Hematopoietic multipotent progenitor cell treated with erythropoietin and hydrocortisone succinate and interleukin-3 and kit ligand, for 8 days (in vitro differentiated cells): Measurements from ENCODE around the gene CMYA5.

Experiments used
- DNase-seq: peaks from one replicate; pipeline ENCODE4 v3.0.0-alpha.2; 2015

Gene CMYA5

DNA sequence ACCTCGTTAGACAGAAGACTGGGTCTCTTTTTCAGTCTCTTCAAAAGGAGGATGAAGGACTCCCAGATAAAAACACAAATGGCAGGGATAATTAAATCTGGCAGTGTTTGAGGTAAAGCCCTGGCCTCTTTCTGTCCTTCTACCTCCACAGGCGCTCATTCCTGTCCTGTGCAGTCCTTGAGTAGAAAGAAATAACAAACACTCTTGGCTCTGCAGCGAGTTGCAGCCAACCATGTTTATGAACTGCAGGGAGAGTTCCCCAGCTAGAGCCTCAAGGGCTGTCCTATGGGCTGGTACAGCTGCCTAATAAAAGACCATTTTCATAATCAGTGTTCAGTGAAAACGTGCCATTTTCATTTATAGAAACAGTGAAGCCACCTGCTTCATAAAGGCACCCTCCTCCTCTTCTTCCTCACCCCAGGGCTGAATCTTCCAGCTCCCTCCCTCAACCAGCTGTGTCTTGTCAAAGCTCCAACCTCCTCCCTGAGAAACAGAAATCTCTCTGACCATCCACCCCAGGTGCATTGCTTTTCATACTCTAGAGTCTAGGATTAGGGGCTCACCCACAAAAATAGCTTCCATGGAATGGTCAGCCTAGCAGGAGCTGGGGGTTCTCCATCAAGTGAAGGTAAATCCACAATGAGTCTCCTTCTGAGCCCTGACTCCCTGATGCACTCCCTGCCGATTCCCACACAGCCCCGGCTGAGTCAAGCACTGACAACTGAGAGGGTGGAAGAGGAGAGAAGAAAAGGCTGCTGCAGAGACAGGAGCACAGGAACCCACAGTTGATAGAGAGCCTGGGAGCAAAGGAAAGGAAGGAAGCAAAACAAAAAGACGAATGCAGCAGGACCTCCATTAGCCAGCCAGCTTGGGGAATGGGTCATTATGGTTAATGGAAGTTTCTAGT, 150.7 kb downstream of the CMYA5 start:
- no peak for DNase-seq

GRCh38 chr5:79841172-79841571, 151.5 kb downstream of the CMYA5 start:
- DNase-seq: no peak

DNA sequence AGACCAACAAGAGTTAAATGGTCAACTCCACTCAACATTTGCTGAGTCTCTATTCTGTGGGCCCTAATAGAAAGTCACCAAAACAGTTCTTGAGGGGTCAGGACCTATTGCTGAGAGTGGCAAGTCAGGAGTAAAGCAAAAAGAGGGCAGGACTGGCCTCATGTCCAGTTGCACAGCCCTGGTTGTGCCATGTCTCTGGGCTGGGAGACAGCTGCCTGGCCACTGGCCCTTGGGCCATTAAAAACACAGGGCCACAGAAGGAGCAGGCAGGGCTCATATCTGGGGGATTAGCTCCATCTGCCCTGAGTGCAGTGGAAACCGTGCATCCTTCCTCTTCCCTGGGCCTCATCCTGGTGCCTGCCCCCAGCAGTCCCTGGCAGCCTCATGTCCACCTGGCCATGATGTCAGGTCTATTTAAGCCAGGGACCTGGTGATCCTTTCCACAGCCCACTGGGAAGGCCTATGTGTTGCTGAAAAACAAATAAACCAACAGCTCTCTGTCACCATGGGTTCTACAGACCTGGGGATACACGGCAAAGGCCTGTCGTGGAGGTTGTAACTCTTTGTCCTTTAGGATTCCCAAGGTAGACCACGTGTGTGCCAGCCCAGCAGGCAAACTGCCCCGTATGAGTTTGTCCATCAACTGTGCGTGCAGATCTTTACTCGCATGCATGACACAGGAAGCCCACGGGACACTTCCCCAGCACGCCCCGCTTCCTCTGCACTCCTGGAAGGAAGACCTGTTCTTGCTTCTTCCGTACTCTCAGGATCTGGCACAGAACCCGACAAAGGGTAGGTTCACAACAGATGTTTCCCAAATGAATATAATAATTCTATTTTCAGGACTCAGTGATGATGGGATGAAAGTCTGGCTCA, 152.6 kb downstream of the CMYA5 start:
- DNase-seq: no peak

DNA sequence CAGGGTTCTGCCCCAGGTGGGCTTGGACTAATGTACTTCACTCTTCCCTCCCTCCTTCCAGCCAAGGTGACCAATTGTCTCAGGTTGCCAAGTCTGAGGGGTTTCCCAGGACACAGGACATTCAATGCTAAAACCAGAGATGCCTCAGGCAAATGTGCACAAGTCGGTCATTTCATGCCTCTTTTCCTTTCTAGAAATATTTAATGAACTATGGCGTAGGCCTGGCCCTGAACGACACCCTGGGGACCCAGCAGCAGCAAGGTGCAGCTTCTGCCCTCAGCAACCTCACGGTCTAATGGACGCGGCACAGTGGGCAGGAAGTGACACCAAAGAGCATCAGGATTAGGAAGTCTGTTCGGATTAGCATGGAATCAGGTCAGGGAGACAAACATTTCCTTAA, 153.4 kb downstream of the CMYA5 start:
- no peak for DNase-seq

GRCh38 chr5:79843450-79844388, 154.1 kb downstream of the CMYA5 start:
- DNase-seq: no peak

DNA sequence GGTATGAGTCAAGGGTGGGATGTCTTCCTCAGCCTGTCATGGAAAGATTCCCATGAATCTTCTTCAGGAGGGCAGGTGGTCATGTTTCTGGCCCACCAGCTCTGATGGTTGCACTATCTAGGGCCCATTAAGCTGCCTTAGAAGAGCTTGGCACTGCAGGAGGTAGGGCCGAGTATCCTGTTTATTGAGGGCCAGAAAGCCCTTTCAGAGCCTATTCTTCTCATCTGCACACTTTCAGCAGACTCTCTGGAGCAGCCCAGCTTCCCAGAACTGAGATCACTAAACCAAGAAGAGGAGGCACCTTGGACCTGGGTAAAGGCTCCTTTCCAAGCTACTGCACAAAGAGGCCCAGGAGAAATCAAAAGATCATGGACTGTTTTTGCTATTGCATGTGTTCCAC, 154.9 kb downstream of the CMYA5 start:
- no peak for DNase-seq

DNA sequence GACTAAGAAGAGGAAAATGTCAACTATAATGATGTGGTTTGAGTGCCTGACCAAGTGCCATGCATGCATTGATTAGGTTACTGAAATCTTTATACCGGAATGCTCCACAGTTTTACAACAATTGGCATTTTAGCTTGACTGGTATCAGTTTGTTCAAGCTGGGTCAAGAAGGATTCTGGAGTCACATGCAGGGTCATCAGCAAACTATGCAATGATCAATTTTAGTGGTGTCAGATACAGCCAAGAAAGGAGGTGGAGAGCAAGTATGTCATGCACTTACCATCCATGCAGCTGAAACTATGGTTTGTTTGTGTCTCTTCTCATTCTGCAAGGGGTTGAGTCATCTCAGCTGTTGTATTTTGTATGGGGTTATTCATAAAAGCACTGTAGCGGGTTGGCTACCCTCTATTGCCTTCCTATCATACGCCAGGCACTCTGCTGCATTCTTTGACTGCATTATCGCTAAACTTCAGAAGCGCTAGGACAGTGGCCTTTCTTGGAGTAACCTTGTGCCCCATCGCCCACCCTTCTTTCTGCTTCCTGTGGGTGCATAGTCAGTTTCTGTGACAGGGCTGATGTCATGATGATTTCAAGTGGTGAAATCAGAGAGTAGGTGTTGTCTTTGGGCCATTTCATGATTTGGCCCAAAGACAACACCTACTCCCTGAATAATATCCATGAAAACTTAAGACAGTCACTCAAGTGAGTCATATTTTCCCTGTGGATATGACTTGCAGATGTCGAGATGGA, 156.0 kb downstream of the CMYA5 start:
- no peak for DNase-seq

DNA sequence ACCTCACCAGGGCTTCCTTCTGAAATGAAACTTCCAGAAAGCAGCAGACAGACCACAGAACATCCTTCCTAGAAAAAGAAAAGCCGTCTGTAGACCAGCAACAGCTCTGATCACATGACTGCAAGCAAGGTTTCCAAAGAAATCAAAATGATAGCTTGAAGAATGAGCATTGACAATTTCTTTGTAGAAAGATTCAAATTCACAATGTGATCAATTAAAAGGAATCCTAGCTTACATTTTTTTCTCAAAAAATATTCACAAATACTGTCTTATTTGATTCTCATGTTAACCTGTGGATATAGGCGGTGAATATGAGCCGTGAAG, 156.5 kb downstream of the CMYA5 start:
- no peak for DNase-seq

GRCh38 chr5:79847561-79847960, 157.9 kb downstream of the CMYA5 start:
- no peak for DNase-seq

GRCh38 chr5:79849061-79849460, 159.4 kb downstream of the CMYA5 start:
- DNase-seq: no peak
